IMR-90 (cell line): ENCODE data around the gene ATP2A3. TPM values are rescaled to one million over a fixed set of nuclear protein-coding genes. Genes with fewer than 3 reads are reported as not detected.

Source experiments
- ATAC-seq: fragments of 200-7000 bp; cut with Tn5 transposase; 2 replicates; pipeline ENCODE4 v1.9.1; 2020; ENCODE audit warnings: low read depth, mild to moderate bottlenecking, moderate library complexity
- BruUV-seq: library from RNA; stranded (reverse); fragments of 400-500 nt; replicated peaks from 2 replicates; lab custom pipeline; 2021; lab: Mats Ljungman, UMichigan
- CTCF ChIA-PET: fragments of 300-600 bp; formaldehyde crosslinking; extraction: SDS; loops from one replicate; lab custom pipeline; 2021; ENCODE audit warnings: antibody characterized with exemption; lab: Yijun Ruan, JAX
- POLR2A ChIA-PET: fragments of 300-600 bp; sonication (Branson Sonifier 250); formaldehyde crosslinking; loops from one replicate; lab custom pipeline; 2022; ENCODE audit warnings: antibody characterized with exemption; ENCODE audit not compliant: unreplicated experiment; lab: Charles Lee
- DNase-seq: peaks from one replicate; pipeline ENCODE4 v3.0.0; 2013
- H2AFZ ChIP-seq: replicated peaks from 2 replicates; pipeline ENCODE3; 2013; ENCODE audit warnings: low read length, mild to moderate bottlenecking; ENCODE audit not compliant: poor library complexity
- H2AK5ac ChIP-seq: 2 replicates; pipeline ENCODE4 v1.6.1; 2013; ENCODE audit warnings: low read depth, low read length, inconsistent platforms
- H2AK9ac ChIP-seq: replicated peaks from 2 replicates; pipeline ENCODE3; 2013; ENCODE audit warnings: mild to moderate bottlenecking, low read depth, low read length, moderate library complexity; ENCODE audit not compliant: poor library complexity
- H2BK120ac ChIP-seq: 2 replicates; pipeline ENCODE4 v1.6.1; 2013; ENCODE audit warnings: low read depth, low read length, inconsistent platforms
- H2BK15ac ChIP-seq: 3 replicates; pipeline ENCODE4 v1.6.1; 2013; ENCODE audit warnings: low read depth, low read length, inconsistent platforms
- H2BK20ac ChIP-seq: 2 replicates; pipeline ENCODE4 v1.6.1; 2013; ENCODE audit warnings: low read depth, mild to moderate bottlenecking, inconsistent platforms, low read length, moderate library complexity
- H2BK5ac ChIP-seq: 2 replicates; pipeline ENCODE4 v1.6.1; 2013; ENCODE audit warnings: mild to moderate bottlenecking, low read depth, low read length, inconsistent platforms; ENCODE audit not compliant: poor library complexity, severe bottlenecking
- H3K14ac ChIP-seq: replicated peaks from 2 replicates; pipeline ENCODE4 v1.6.1; 2013; ENCODE audit warnings: low read depth, low read length, inconsistent platforms
- H3K18ac ChIP-seq: 2 replicates; pipeline ENCODE4 v1.6.1; 2013; ENCODE audit warnings: low read depth, low read length, control low read depth
- H3K23ac ChIP-seq: 2 replicates; pipeline ENCODE4 v1.6.1; 2013; ENCODE audit warnings: low read depth, low read length, inconsistent platforms
- H3K27ac ChIP-seq: 2 replicates; pipeline ENCODE4 v1.5.1; 2013; ENCODE audit warnings: mild to moderate bottlenecking, control low read depth, low read length; ENCODE audit not compliant: insufficient read depth
- H3K27me3 ChIP-seq: 2 replicates; pipeline ENCODE4 v1.6.1; 2013; ENCODE audit warnings: low read length; ENCODE audit not compliant: control insufficient read depth, insufficient read depth
- H3K36me3 ChIP-seq: 2 replicates; pipeline ENCODE4 v1.6.1; 2013; ENCODE audit warnings: low read length, mixed read lengths; ENCODE audit not compliant: control insufficient read depth, insufficient read depth
- H3K4ac ChIP-seq: 2 replicates; pipeline ENCODE4 v1.6.1; 2013; ENCODE audit warnings: low read depth, low read length, inconsistent platforms
- H3K4me1 ChIP-seq: 2 replicates; pipeline ENCODE4 v1.6.1; 2013; ENCODE audit warnings: low read length, mixed read lengths; ENCODE audit not compliant: control insufficient read depth, insufficient read depth
- H3K4me2 ChIP-seq: 2 replicates; pipeline ENCODE4 v1.6.1; 2013; ENCODE audit warnings: low read depth, mild to moderate bottlenecking, control low read depth, low read length, moderate library complexity
- H3K4me3 ChIP-seq: 2 replicates; pipeline ENCODE4 v1.5.1; 2013; ENCODE audit warnings: low read depth, mild to moderate bottlenecking, control low read depth, low read length, moderate library complexity; ENCODE audit not compliant: insufficient read depth
- H3K56ac ChIP-seq: 2 replicates; pipeline ENCODE4 v1.6.1; 2013; ENCODE audit warnings: low read length, inconsistent platforms; ENCODE audit not compliant: insufficient read depth; ENCODE audit errors: extremely low read depth
- H3K79me1 ChIP-seq, 2 experiments: 2 replicates each; pipeline ENCODE4 v1.6.1; 2013; ENCODE audit warnings: low read length in 2 of 2, inconsistent platforms in 1 of 2, low read depth in 1 of 2
- H3K9ac ChIP-seq: 2 replicates; pipeline ENCODE4 v1.6.1; 2013; ENCODE audit warnings: low read depth, low read length, control low read depth
- H3K9me1 ChIP-seq: 2 replicates; pipeline ENCODE4 v1.6.1; 2013; ENCODE audit warnings: low read length, inconsistent platforms; ENCODE audit not compliant: insufficient read depth
- H3K9me3 ChIP-seq: 2 replicates; pipeline ENCODE4 v1.6.1; 2013; ENCODE audit warnings: low read length; ENCODE audit not compliant: control insufficient read depth, insufficient read depth
- H4K20me1 ChIP-seq: 2 replicates; pipeline ENCODE4 v1.6.1; 2013; ENCODE audit warnings: low read length, inconsistent platforms; ENCODE audit not compliant: insufficient read depth
- H4K5ac ChIP-seq: 2 replicates; pipeline ENCODE4 v1.6.1; 2013; ENCODE audit warnings: mild to moderate bottlenecking, low read depth, low read length, control low read depth
- H4K8ac ChIP-seq, 2 experiments: 2 replicates each; pipeline ENCODE4 v1.6.1; 2013; ENCODE audit warnings: low read depth in 2 of 2, low read length in 2 of 2, control low read depth in 1 of 2, inconsistent platforms in 1 of 2
- H4K91ac ChIP-seq: 2 replicates; pipeline ENCODE4 v1.6.1; 2013; ENCODE audit warnings: low read depth, low read length, inconsistent platforms; ENCODE audit not compliant: insufficient read depth
- BHLHE40 ChIP-seq: fragments of 150-350 bp; IDR thresholded peaks from 2 replicates; pipeline ENCODE4 v1.6.1; 2016; ENCODE audit warnings: mild to moderate bottlenecking, low read depth, low read length
- CEBPB ChIP-seq: IDR thresholded peaks from 2 replicates; pipeline ENCODE4 v1.6.1; 2012; ENCODE audit warnings: low read depth, low read length, improper control_type of control experiment
- CHD1 ChIP-seq: IDR thresholded peaks from 2 replicates; pipeline ENCODE4 v1.6.1; 2012; ENCODE audit warnings: low read depth, low read length, improper control_type of control experiment
- MXI1 ChIP-seq: IDR thresholded peaks from 2 replicates; pipeline ENCODE4 v1.6.1; 2012; ENCODE audit warnings: low read depth, mild to moderate bottlenecking, low read length, moderate library complexity, borderline replicate concordance
- NFE2L2 ChIP-seq: fragments of 150-350 bp; IDR thresholded peaks from 2 replicates; pipeline ENCODE4 v1.6.1; 2016; ENCODE audit warnings: low read depth, mild to moderate bottlenecking, low read length
- RAD21 ChIP-seq: IDR thresholded peaks from 2 replicates; pipeline ENCODE4 v1.6.1; 2012; ENCODE audit warnings: low read length, improper control_type of control experiment
- USF2 ChIP-seq: fragments of 150-350 bp; IDR thresholded peaks from 2 replicates; pipeline ENCODE4 v1.6.1; 2017; ENCODE audit warnings: mild to moderate bottlenecking, antibody characterized with exemption, low read length, low read depth
- WGBS, 2 experiments: methylation state at CpG; one replicate each; pipeline versions ENCODE4 v1.1.5 to v1.1.7; 2013; ENCODE audit warnings: missing lambda C conversion rate in 2 of 2; ENCODE audit not compliant: insufficient read length in 1 of 2; ENCODE audit errors: extremely low coverage in 2 of 2; 5-methylcytosine and 5-hydroxymethylcytosine counted together
- dilution Hi-C: fragments of 300-500 bp; cut with HindIII; formaldehyde crosslinking; loops from one replicate; pipeline ENCODE4 v1.14.3; 2018; ENCODE audit warnings: low sequenced_read_pairs; ENCODE audit not compliant: unreplicated experiment
- in situ Hi-C: fragments of 300-500 bp; cut with MboI; formaldehyde crosslinking; loops from 3 replicates; pipeline ENCODE4 v1.14.3; 2019; ENCODE audit warnings: low sequenced_read_pairs, inconsistent platforms, mixed read lengths
- intact Hi-C: fragments of 100-400 bp; cut with micrococcal nuclease; formaldehyde crosslinking; loops from 2 replicates; pipeline ENCODE4 v1.10.0; 2022
- polyA plus RNA-seq, 3 experiments: library from polyadenylated mRNA; depleted of rRNA; stranded (reverse); fragments of >200 nt; gene quantifications; 2 replicates each; pipeline ENCODE4 v1.2.3, GENCODE V29; 2012; ENCODE audit warnings: low replicate concordance in 1 of 3
- total RNA-seq: library from RNA; depleted of rRNA; stranded (reverse); fragments of >200 nt; gene quantifications from 2 replicates; pipeline ENCODE4 v1.2.3, GENCODE V29; 2012

Gene ATP2A3
- total and polyA plus RNA-seq, 2 of the 4 experiments (the other 2 are of a cell fraction) = 0.18 to 0.63 TPM

- Histone ChIP-seq H4K5ac (no peak overlapping the region), H3K9ac (no peak overlapping the region), H3K79me1 (no peaks in the 10 kb centered on the region), H3K18ac (no peak overlapping the region), H2AK9ac (no peak overlapping the region), H3K14ac (no peak overlapping the region), H2AK5ac (no peak overlapping the region), H3K9me1 (peaks cover 10% of the 10 kb centered on the region), H3K56ac (no peak overlapping the region), H4K91ac (no peak overlapping the region; the same call in 1 of the 2 replicates), H3K4ac (no peak overlapping the region), H2AFZ (no peak overlapping the region), H3K4me2 (no peak overlapping the region), H2BK5ac (no peak overlapping the region), H3K23ac (no peak overlapping the region), H3K4me1 (peaks cover 14% of the 10 kb centered on the region), H3K36me3 (no peaks in the 10 kb centered on the region), H2BK20ac (no peak overlapping the region), H4K20me1 (no peaks in the 10 kb centered on the region; the same call in 1 of the 2 replicates), H4K8ac (no peak overlapping the region), H3K27ac (no peak overlapping the region), H2BK15ac (no peak overlapping the region), H3K27me3 (no peaks in the 10 kb centered on the region), H2BK120ac (no peak overlapping the region), H3K9me3 (no peaks in the 10 kb centered on the region), H3K4me3 (no peak overlapping the region)
- POLR2A ChIA-PET = no interaction called here
- BruUV-seq = no TSS peak
- CTCF ChIA-PET = no interaction called here
- DNase-seq (peak; percentile 18), ATAC-seq (no peak)
- in situ Hi-C loops (no loop called here), dilution Hi-C loops (no loop called here), intact Hi-C loops (no loop called here)
- 64% methylated on average over 3 of the region's 15 CpGs; no CpG with 5 or more reads in 1 of the 2 experiments for WGBS, 2 experiments
- TF ChIP-seq BHLHE40 = no peak
- TF ChIP-seq MXI1 = no peak
- TF ChIP-seq USF2 = no peak
- no peak for TF ChIP-seq RAD21
- TF ChIP-seq CHD1 = no peak
- TF ChIP-seq CEBPB = no peak
- no peak for TF ChIP-seq NFE2L2
These were observed 7.8 kb downstream of the ATP2A3 start for GRCh38 chr17:3956327-3956957.
